H1 (cell line): Measurements from ENCODE around the gene WDR75. TPM values are rescaled to one million over a fixed set of nuclear protein-coding genes. Genes with fewer than 3 reads are reported as not detected.

ENCODE experiments used
- CEBPB ChIP-seq: IDR thresholded peaks from 2 replicates; pipeline ENCODE4 v1.6.1; 2012; ENCODE audit warnings: low read depth, low read length
- CHD1 ChIP-seq: IDR thresholded peaks from 2 replicates; pipeline ENCODE4 v1.6.1; 2012; ENCODE audit warnings: low read depth, low read length, improper control_type of control experiment
- CHD2 ChIP-seq: IDR thresholded peaks from 2 replicates; pipeline ENCODE4 v1.6.1; 2012; ENCODE audit warnings: low read length, improper control_type of control experiment
- GTF2F1 ChIP-seq: IDR thresholded peaks from 2 replicates; pipeline ENCODE4 v1.6.1; 2012; ENCODE audit warnings: low read depth, low read length, improper control_type of control experiment, borderline replicate concordance
- polyA plus RNA-seq, 7 experiments: library from polyadenylated mRNA; depleted of rRNA in 3 of 7; stranded (reverse) in 5 of 7; unstranded in 2 of 7; fragments of >200 nt in 5 of 7; fragments of 200-250 nt in 2 of 7; gene quantifications; 1 replicate in 5 of 7; 2 replicates in 1 of 7; 4 replicates in 1 of 7; pipeline versions ENCODE4 v1.2.1 to v1.2.3, GENCODE V29; 2011 to 2013; ENCODE audit warnings: missing spikeins in 2 of 7, mixed read lengths in 2 of 7
- total RNA-seq: library from RNA; stranded (reverse); fragmentation: NEBNext Ultra II Directional; extraction: Animal tissue kit (Norgen Biotek cat#: 25700); gene quantifications from 2 replicates; pipeline ENCODE4 v1.2.1, GENCODE V29; 2021

WDR75 gene
- total and polyA plus RNA-seq, 2 of the 8 experiments (the other 6 are each of a cell fraction or from before 2014, with no cell fraction given), result 26.9 to 77.1 TPM

DNA sequence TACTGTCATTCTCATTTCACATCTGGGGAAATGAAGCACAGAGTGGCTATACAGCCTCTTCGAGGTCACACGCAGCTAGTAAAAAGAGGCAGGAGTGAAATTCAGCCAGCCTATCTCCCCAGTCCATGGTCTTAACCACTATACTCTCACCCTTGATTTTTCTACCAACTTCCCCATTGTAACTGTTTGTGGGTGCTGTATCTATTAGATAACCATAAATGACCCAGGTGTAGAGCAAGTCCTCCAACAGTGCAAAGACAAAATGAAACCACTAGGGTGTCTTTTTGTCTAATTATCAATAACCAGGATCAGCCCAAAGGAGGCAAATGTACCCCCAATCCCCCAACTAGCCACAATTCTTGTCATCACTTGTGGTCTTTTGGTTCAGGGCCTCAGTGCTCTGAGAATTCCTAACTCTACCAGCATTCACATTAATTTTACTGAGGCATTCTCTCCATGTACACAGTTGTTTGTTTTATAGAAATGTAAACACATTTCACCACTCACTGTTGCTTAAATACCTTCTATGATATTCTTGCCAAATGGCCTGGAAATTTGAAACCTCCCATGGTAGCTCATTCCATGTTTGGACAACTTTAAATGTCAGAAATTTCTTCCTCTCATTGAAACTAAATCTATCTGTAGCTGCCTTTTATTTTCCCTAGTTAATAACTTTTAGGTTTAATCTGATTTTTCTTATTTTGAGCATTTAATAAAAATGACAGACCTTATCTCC is 80.6 kb downstream of the WDR75 start (continued):
- no peak for TF ChIP-seq CEBPB
- TF ChIP-seq GTF2F1, result no peak
- TF ChIP-seq CHD1, result no peak
- TF ChIP-seq CHD2, result no peak
- TF ChIP-seq, all 59 proteins: peak for 0
